COLO668 (cell line): ENCODE measurements around the gene S100A9.
"Not testable (repeated sequence)": the region's sequence is repeated elsewhere in the genome, so short reads cannot be mapped to it uniquely, and the experiment has no call there.

Source experiments
- DNase-seq: peaks from one replicate; lab custom pipeline; 2025; ENCODE audit not compliant: unreplicated experiment; lab: John Stamatoyannopoulos, UW

S100A9 gene

DNA sequence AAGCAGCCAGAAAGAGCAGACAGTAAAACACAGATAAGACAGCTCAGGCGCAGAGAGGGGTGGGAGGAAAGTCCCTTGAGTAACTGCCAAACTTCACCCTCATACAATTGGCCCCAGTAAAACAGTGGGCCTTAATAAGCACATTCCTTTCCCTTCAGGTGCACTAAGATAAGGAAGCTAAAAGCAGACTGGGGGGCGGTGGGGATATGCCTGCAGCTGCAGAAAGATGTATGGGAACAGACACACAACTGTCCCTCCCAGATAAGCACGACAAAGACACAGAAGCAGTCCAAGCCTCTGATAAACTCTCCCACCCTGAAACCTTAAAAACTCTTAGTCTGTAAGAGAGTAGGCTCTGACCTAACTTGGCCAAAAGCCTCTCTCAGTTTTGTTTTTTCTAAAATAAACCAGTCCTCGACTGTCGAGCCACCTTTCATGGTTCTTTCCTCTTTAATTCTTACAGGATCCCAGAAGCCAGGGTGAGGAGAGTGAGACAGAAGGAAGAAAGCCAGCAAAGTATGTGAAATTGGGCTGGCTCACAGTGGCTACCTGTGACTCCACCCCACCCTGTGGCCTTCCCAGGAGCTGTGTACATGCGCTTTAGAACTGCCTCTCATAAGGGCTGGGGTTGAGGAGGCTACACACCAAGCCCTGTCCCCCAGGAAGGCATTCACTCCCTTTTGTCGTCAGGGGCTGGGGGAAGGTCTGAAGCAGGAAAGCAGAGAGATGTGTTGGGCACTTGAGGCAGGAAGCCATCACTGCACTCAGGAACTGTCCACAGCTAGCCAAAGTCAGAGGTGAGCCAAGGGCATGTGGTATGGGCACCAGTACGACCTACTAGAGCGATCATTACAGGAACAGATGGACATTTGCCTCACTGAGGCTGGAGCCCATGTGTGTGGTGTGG is 13.6 kb upstream of the S100A9 start:
- DNase-seq: no peak

DNA sequence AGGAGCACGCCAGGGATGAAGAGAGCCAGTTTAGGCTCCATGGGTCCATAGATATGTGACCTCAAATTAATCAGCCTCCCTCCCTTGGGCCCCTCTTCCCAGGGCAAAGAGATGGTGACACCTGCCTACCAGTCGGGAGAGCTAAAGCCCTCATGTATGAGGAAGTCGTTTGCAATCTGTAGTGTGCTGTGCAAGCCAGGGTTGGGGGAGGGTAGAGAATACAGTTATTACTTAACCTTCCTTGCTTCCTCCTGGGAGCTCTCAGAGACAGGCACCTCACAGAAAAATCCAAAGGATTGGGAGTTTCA is 13.0 kb upstream of the S100A9 start:
- peak; percentile 29 for DNase-seq

DNA sequence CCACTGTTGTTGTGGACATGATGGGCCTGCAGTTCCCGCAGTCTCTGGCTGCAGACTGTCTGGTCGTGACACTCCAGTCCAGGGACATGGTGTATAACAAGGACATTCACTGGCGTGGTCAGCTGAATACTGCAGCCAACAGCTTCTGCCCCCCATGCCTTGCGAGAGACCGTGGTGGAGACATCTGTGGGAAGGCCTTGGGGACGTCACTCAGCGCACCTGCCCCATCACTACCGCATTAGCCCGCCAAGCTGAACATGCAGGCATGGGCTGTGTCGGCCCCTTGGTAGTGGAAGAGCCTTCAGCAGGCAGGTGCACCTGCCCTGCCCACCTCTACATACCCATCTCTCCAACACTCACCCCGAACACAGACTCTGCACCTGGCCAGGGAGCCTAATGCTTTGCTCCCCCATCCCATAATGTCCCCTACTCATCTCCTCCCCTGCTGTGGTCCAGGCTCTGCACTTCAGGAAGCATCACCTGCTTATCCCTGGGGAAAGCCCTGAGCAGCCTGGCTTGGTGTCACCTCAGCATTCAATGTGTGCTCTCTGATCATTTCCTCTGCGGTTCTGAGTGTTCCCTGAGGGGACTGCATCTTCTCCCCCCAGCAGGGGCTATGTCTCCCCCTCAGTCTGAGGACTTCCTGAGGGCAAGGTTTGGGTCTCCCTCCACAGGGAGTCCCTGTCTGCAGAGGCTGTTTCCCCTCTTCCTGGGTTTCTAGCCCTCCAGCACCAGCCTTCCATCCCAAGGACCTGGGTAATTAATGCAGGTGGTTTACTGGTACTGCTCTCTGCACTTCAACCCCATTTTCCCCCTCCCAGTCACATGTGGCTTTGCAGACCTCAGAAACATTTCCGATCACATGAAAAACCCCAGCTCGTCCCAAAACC is 12.2 kb upstream of the S100A9 start:
- peak; percentile 84 for DNase-seq

DNA sequence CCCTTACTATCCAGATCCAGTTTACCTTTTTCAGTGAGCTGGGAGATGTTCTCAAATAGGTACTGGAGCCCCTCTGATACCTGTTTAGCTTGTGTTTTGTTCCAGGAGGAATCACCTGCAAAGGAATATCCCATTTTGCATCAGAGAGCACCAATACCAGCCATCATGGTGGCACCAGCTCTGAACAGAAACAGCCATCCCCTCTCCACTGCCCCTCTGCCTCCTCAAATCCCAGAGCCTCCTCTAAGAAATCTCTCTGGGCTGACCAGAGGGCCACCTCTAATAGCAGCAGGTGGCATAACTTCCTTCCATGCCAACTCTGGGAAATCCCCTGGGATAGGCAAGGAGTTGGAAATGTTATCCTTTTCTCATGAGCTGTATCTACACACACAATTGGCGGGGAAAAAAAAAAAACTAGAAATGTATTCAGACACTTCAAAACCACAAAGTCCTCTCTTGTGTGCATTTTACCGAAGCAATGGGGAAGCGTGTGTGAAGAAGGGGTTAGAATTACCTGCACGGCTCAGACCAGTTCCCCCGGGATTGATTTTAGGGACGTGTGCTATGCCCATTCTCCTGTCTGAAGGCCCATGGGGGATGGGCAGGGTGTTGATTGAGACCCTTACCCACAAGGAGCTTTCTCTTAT is 11.5 kb upstream of the S100A9 start:
- peak; percentile 65 for DNase-seq

DNA sequence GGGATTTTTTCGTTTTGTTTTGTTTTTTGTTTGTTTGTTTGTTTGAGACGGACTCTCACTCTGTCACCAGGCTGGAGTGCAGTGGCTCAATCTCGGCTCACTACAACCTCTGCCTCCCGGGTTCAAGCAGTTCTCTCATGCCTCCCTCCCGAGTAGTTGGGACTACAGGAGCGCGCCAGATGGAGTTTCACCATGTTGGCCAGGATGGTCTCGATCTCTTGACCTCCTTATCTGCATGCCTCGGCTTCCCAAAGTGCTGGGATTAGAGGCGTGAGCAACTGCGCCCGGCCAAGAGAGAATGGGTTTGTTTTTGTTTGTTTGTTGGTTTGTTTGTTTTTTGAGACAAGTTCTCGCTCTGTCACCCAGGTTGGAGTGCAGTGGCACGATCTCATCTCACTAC is 10.6 kb upstream of the S100A9 start:
- DNase-seq: not testable (repeated sequence)

DNA sequence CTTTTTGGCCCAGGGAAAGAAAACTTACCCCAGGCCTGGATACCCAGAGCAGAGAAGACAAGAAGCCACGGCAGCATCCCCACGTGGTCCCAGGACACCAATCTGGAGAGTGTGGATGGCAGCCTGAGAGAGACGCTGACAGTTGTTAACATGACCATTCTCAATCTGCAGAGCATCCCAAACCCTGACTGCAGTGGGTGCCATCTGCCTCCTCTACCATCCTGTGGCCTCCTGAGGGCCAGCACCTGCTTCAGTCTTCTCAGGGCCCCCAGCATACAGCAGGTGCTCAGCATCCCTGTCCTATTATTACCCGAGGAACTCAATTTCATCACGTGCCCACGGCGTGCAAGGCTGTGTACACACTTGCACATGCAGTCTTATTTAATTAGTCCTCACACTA is 9.8 kb upstream of the S100A9 start:
- peak; percentile 23 for DNase-seq

DNA sequence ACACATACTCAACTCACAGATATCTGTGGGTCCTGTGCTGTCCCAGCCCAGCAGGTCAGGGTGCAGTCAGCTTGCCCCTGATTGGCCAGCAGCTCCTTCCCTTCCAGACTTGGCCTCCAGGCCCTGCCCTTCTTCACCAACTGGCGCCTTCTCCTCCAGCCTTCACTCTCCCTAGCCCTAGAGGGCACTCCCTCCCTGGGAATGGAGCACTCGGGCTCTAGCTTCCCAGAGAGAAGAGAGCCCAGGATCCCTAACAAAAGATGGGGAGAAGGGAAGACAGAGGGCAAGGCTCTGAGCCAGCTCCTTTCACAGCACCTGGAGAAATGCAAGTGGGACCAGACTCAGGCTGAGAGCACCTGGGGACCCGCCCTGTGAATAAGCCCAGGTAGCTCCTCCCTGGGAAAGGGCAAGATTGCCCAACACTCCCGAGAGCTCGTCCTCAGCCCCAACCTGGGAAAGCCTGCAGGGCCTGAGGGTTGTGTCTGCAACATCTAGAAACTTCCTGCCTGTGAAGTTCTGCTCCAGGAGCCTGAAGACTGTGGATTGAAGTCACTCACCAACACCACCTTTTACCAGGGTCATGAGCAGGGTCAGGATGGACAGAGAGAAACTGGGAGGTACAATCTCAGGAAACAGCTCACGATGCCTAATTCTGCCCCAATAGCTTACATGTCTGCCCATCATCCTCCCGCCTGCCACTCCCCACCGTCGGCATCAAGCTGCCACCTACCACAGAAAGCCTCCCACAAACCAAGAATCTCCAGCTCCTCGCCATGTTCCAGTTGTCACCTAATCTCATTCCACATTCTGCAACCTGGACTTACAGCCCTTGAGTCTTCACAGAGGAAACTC is 8.9 kb upstream of the S100A9 start, which contains the start of gene PGLYRP4:
Gene PGLYRP4, minus strand, starts transcription at position 331 of the 852 bp plus-strand sequence. CDS start 909 bp downstream, outside the sequence.
- DNase-seq: no peak

DNA sequence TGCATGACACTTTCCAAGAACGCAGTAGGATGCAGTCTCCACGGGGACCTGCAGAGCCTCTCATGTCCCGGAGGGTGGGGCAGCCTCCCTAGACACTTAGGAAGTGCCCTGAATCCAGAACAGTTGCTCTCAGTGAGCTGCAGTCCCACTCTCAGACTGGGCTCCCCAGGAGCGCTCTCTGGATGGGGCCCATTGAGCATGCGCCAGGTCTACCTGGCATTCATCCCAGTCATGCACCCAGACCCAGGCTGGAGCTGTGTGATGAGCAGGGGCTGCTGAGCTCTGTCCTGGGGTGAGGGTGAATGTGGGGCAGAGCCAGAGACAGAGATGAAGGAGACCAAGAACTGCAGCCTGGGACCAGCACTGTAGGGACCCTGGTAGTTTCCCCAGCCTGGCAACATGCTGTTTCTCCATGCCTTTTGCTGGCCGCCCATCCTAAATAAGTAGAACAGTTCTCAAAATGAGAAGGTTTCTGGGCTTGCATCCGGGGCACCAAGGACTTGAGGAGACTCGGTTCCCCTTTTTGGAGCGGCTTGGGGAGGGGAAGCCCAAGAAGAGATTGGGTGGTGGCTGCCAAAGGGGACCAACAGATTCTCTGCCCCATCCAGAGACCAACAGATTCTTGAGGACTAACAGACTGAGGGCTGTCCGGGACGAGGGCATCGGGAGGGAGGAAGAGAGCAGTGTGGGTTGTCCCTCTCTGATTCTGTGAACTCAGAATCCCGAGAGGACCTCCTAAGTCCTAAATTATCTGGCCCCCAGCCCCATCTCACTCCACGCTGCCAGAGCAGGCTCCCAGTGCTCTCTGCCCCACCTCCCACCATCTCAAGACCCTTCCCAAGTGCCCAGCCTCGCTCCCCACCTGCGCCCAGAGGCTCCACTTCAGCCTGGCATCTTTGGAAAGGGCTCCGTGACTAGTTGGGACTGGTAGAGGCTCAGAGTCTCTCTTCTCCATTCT is 8.0 kb upstream of the S100A9 start:
- no peak for DNase-seq

DNA sequence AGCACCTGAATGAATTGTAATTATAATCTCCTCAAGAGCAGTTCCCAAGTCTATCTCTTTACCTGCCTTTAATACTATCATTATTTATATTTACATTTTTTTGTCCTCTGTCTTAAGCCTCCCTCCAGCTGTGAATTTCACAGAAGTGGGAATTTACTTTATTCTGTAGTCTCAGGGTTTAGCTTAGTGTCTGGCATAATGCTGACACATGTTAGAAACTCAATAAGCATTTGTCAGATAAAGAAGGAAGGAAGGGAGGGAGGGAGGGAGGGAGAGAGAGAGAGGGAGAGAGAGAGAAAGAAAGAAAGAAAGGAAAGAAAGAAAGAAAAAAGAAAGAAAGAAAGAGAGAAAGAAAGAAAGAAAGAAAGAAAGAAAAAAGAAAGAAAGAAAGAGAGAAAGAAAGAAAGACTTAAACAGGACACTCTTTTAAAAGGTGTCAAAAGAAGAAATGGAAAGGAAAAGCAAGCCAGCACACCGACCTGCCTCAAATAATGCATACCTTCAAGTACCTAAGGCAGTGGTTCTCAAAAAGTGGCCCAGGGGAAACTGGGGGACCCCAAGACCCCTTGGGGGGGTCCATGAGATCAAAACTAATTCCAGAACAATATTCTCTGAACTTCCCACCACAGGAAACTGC is 7.2 kb upstream of the S100A9 start:
- no peak for DNase-seq

DNA sequence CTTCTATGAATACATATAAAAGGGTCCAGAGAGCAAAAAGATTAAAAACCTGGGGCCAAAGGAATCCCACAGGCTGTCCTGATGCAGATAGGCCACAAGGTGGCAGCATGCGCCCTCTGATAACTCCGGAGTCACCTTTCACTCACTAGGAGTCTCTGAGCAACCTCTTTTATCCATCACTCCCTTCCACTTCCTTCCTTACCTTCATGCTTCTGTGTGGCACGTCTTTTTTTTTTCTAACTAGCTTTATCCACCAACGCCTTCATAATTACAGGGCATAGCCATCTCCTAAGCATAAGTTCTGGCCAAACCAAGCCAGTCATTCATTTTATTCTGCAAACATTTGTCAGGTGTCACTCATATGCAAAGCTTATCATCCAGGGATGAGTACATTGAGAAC is 5.1 kb upstream of the S100A9 start:
- peak; percentile 67 for DNase-seq

DNA sequence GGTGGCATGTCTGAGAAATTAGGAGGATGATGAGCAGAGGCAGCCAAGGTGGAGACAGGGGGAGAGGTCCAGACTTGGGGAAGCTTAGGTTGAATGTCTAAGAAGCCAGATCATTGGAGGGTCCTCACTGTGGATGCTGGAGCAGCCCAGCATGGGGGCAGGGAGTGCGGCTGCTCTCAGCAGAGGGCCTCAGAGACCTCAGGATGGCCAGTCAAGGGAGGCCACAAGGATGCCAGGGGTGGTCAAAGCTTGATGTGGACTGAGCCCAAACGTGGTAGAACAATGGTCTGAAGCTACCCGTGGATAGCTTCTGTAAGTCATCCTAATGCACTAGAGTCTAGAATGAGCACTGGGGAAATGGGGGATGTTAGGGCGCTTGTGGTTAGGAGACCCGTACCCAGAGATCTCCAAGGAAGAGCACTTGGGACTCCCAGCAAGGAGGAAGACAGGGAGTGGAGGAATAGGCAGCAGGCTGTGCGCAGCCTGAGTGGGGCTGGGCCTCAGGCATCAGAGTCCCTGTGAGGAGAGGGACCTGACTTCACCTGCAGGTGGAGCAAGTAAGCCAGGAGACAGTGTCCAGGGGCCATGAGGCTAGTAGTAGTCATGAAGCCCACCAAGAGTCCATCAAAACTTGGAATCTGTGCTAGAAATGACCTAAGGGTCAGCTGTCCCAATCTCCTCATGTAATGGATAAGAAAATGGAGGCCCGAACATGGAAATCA is 4.3 kb upstream of the S100A9 start:
- DNase-seq: peak; percentile 24

DNA sequence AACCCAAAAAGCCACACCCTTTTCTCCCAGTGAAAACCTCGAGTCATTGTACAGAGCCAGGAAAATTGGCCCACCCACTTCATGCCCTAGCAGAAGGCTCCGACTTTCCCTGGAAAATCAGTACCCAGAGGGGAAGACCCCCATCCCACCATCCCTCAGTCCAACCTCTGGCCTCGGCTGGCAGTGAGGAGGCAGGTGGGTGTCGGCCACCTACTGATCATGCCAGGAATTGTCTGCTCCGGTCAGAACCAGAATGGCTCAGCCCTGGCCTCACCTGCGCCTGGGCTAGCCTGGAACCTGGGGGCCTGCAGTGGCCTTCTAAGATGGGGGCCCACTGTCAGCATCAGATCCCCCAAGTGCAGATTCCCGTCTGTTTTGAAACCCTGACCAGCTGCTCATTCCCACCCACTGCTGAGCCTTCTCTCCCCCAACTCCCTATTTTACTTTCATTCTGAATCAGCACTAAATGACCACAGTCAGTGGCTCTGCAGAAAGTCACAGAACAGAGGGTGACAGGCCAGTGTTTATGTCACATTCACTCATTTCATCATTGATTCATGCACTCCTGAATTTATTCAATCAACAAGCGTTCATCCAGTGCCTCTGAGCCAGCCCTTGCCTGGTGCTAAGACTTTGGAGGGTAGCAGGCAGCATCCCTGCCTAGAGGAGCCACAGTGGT is 3.0 kb upstream of the S100A9 start:
- DNase-seq: no peak

DNA sequence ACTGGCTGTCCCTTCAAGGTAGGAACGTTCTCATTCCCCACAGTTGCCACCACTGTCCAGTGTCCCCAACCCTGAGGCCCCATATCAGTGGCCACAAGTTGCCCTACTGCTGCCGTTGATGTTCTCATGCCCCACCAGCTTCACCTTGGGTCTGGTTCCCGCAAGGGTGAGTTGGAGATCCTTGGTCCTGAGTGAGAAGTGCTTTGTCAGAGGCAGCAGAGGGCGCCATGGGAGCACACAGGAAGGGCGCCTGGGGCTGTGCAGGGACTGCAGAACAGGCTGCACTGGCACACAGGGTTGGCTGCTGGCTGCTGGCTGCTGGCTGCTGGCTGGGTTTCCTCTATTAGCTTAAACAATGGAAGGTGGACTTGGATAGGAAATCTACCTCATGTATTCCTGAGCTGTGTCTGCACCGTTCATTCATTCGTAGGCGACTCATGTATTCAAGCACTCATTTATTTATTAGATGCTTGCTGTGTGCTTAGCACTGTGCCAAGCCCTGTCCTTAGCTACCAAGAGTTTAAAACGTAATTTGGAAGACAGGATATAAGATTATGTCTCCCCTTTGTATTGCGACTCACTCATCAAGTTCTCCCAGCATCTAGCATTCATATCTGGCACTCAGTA is 2.1 kb upstream of the S100A9 start:
- peak; percentile 78 for DNase-seq

DNA sequence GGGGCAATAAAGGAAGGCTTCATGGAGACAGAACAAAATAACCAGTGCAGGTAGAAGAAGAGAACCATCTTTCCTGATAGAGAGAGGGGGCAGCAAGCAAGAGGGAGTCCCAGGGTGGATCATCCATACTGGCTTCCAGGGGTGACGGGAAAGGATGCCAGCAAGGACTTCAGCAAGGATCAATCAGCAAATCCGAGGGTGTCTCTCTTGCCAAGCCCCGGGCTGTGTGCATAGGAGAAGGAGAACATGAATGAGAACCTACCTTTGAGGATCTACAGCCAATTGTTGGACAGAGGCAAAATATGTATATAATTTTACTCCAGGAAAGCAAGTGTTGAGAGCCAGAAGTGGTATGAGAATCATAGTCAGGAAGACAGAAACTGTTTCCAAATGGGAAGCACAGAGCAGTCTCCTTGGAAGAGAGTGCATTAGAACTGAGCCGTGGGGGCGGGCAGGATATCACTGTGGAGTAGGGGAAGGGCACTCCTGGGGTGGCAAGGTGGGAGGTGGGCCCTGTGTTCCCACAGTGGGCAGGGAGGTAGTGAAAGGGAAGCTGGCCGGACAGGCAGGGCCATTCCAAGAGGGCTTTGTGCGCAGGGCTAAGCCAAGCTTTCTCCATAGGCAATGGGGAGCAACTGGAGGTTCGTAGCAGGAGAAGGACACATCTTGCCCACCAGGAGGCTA is 1.1 kb upstream of the S100A9 start:
- no peak for DNase-seq

DNA sequence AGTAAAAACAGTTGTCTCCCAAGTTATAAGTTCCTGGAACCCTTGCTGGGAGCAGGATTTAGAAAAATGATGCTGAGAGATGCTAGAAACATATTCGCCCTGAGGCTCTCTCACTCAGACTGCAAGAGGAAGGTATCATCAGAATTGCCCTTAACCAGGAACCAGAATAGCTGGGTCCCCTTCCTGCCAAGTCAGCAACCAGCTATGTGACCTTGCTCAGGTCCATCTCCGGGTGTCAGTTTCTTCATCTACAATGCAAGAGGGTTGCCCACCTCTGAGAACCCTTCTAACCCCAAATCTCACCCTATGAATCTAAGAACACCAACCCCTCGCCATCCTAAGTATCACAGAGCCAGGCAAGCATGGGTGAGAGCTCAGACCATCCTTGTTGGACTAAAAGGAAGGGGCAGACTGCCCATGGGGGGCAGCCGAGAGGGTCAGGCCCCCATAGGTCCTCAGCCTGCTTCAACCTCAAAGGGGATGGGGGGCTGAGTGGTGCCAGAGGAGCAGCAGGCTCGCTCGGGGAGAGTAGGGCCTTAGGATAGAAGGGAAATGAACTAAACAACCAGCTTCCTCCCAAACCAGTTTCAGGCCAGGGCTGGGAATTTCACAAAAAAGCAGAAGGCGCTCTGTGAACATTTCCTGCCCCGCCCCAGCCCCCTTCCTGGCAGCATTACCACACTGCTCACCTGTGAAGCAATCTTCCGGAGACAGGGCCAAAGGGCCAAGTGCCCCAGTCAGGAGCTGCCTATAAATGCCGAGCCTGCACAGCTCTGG is 390 bp upstream of the S100A9 start:
- DNase-seq: no peak

DNA sequence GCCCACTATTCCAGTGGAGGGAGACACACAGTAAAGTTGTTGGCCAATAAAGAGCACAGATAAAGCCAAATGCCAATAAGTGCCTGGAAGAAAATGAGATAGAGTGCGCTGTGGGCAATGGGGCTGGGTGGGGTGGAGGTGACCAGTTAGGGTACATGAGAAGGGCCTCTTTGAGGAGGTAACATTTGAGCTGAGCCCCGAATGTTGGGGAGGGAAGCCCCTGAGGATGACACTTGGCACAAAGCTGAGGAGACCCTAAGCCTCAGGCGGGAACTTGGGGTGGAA is 979 bp downstream of the S100A9 start:
- no peak for DNase-seq
